Breast epithelium (tissue), 3 donors: Measurements from ENCODE around the gene CCK.

Source experiments
- CTCF ChIP-seq, 3 donors: fragments of 450-650 bp; IDR thresholded peaks; one replicate each; pipeline ENCODE4 v1.5.1; 2016 to 2017; ENCODE audit warnings: antibody characterized with exemption in 3 of 3, mild to moderate bottlenecking in 3 of 3, moderate library complexity in 3 of 3
- POLR2A ChIP-seq: fragments of 450-650 bp; IDR thresholded peaks from one replicate; pipeline ENCODE4 v1.6.1; 2016; ENCODE audit warnings: antibody characterized with exemption, mild to moderate bottlenecking, moderate library complexity

DNA sequence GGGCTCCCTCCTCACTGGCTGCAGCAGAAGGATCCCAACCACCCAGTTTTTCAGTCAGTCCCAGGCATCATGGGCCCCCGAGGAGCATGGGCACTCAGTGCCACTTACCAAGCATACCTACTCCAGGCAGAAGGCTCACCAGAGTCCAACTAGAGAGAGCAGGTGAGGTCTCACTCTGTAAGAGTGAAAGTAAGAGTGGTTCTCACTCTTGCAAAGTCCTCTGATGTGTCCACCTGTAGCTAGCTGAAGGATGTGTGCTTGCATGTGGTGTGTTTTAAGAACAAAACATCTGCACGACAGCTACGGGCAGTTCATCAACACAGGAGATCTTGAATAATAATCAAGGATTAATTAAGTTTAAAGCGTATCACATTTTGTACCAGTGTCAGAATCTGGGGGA lies 49.7 kb downstream of the CCK start:
- TF ChIP-seq CTCF (IDR thresholded peaks at IDR 0.05) (no peak), POLR2A (no peak)
